ENCODE measurements around the gene SERPINB7.

The SERPINB7 gene

GRCh38 chr18:63824220-63824525, 49.0 kb downstream of the SERPINB7 start:
- no peak for TF ChIP-seq CTCF (IDR thresholded peaks at IDR 0.05; ENCODE audit: insufficient read depth, low read depth, low read length, missing control alignments)
- no peak overlapping the region for H3K4me3 ChIP-seq (ENCODE audit: low read length)
- no peak for DNase-seq (ENCODE audit: low read depth)

GRCh38 chr18:63828120-63828519, 52.9 kb downstream of the SERPINB7 start:
- DNase-seq (ENCODE audit: low read depth), result no peak
- no peak for TF ChIP-seq CTCF (IDR thresholded peaks at IDR 0.05; ENCODE audit: insufficient read depth, low read depth, low read length, missing control alignments)
- no peak overlapping the region for H3K4me3 ChIP-seq (ENCODE audit: low read length)

- TF ChIP-seq CTCF (IDR thresholded peaks at IDR 0.05; ENCODE audit: insufficient read depth, low read depth, low read length, missing control alignments), result no peak
- DNase-seq (ENCODE audit: low read depth), result no peak
- no peak overlapping the region for H3K4me3 ChIP-seq (ENCODE audit: low read length)
Measured at GRCh38 chr18:63828656-63829055, 53.4 kb downstream of the SERPINB7 start.

- no peak for DNase-seq (ENCODE audit: low read depth)
- H3K4me3 ChIP-seq (ENCODE audit: low read length), result no peak overlapping the region
- TF ChIP-seq CTCF (IDR thresholded peaks at IDR 0.05; ENCODE audit: insufficient read depth, low read depth, low read length, missing control alignments), result no peak
Measured at GRCh38 chr18:63829886-63830285, 54.7 kb downstream of the SERPINB7 start.

- DNase-seq (ENCODE audit: low read depth), result peak; percentile 43
- H3K4me3 ChIP-seq (ENCODE audit: low read length), result no peak overlapping the region
- TF ChIP-seq CTCF (IDR thresholded peaks at IDR 0.05; ENCODE audit: insufficient read depth, low read depth, low read length, missing control alignments), result no peak
Measured at GRCh38 chr18:63831080-63831788, 56.0 kb downstream of the SERPINB7 start.

- DNase-seq (ENCODE audit: low read depth), result peak; percentile 65
- no peak overlapping the region for H3K4me3 ChIP-seq (ENCODE audit: low read length)
- TF ChIP-seq CTCF (IDR thresholded peaks at IDR 0.05; ENCODE audit: insufficient read depth, low read depth, low read length, missing control alignments), result no peak
Measured at GRCh38 chr18:63832470-63832869, 57.3 kb downstream of the SERPINB7 start.

GRCh38 chr18:63834471-63835113, 59.4 kb downstream of the SERPINB7 start:
- no peak for TF ChIP-seq CTCF (IDR thresholded peaks at IDR 0.05; ENCODE audit: insufficient read depth, low read depth, low read length, missing control alignments)
- no peak overlapping the region for H3K4me3 ChIP-seq (ENCODE audit: low read length)
- DNase-seq (ENCODE audit: low read depth), result no peak

Measured in epithelial cell of esophagus (primary cell).